OCI-LY7 (cell line): ENCODE data around the gene HMMR. TPM values are rescaled to one million over a fixed set of nuclear protein-coding genes. Genes with fewer than 3 reads are reported as not detected.

ENCODE experiments used
- BruUV-seq: library from RNA; stranded (reverse); fragments of 400-500 nt; replicated peaks from 2 replicates; lab custom pipeline; 2021; lab: Mats Ljungman, UMichigan
- CTCF ChIA-PET: fragments of 300-600 bp; sonication (Branson Sonifier 250); formaldehyde crosslinking; loops from one replicate; lab custom pipeline; 2022; ENCODE audit warnings: antibody characterized with exemption; ENCODE audit not compliant: unreplicated experiment; lab: Charles Lee
- POLR2A ChIA-PET: fragments of 300-600 bp; sonication (Branson Sonifier 250); formaldehyde crosslinking; loops from one replicate; lab custom pipeline; 2022; ENCODE audit warnings: antibody characterized with exemption; lab: Charles Lee
- DNase-seq: peaks from one replicate; pipeline ENCODE4 v3.0.0-alpha.2; 2015; ENCODE audit warnings: low spot score
- H2AFZ ChIP-seq: fragments of 200-600 bp; sonication (generic), shearing (Covaris generic); 2 replicates; pipeline ENCODE4 v1.6.1; 2014; ENCODE audit warnings: mild to moderate bottlenecking, antibody characterized with exemption, low read length, moderate library complexity
- H3K27ac ChIP-seq: fragments of 200-600 bp; sonication (generic); 2 replicates; pipeline ENCODE4 v1.5.1; 2014; ENCODE audit warnings: mixed run types, low read depth, mild to moderate bottlenecking, moderate library complexity, low read length, inconsistent platforms; ENCODE audit not compliant: poor library complexity, severe bottlenecking
- H3K36me3 ChIP-seq: fragments of 200-600 bp; sonication (generic); 2 replicates; pipeline ENCODE4 v1.6.1; 2014; ENCODE audit warnings: mild to moderate bottlenecking, antibody characterized with exemption, low read length, moderate library complexity, mixed read lengths; ENCODE audit not compliant: insufficient read depth
- H3K4me1 ChIP-seq: fragments of 200-600 bp; sonication (generic); 2 replicates; pipeline ENCODE4 v1.5.1; 2014; ENCODE audit warnings: mild to moderate bottlenecking, low read length; ENCODE audit not compliant: insufficient read depth, poor library complexity, severe bottlenecking
- H3K4me2 ChIP-seq: fragments of 200-600 bp; sonication (generic); 2 replicates; pipeline ENCODE4 v1.6.1; 2014; ENCODE audit warnings: mild to moderate bottlenecking, low read length
- H3K4me3 ChIP-seq: fragments of 200-600 bp; sonication (generic); 2 replicates; pipeline ENCODE4 v1.5.1; 2014; ENCODE audit warnings: mild to moderate bottlenecking, low read depth, low read length; ENCODE audit not compliant: poor library complexity, severe bottlenecking
- H3K79me2 ChIP-seq: fragments of 200-600 bp; sonication (generic); 2 replicates; pipeline ENCODE4 v1.6.1; 2016; ENCODE audit warnings: low read depth, mild to moderate bottlenecking, low read length, moderate library complexity, mixed read lengths; ENCODE audit not compliant: insufficient read depth
- H3K9me2 ChIP-seq: fragments of 200-600 bp; sonication (generic); 2 replicates; pipeline ENCODE4 v1.6.1; 2016; ENCODE audit warnings: mild to moderate bottlenecking, low read length, mixed read lengths; ENCODE audit not compliant: insufficient read depth
- H3K9me3 ChIP-seq: fragments of 200-600 bp; sonication (generic); 2 replicates; pipeline ENCODE4 v1.6.1; 2014; ENCODE audit warnings: mild to moderate bottlenecking, mixed run types, low read length, mixed read lengths
- H4K20me1 ChIP-seq: fragments of 200-600 bp; sonication (generic); 2 replicates; pipeline ENCODE4 v1.6.1; 2014; ENCODE audit warnings: mild to moderate bottlenecking, antibody characterized with exemption, low read length, moderate library complexity, mixed read lengths; ENCODE audit not compliant: insufficient read depth
- EZH2phosphoT487 ChIP-seq: fragments of 200-600 bp; sonication (generic); IDR thresholded peaks from 2 replicates; pipeline ENCODE4 v1.6.1; 2018; ENCODE audit warnings: low read depth, borderline replicate concordance, mild to moderate bottlenecking, mixed run types, antibody characterized with exemption, low read length, moderate library complexity, mixed read lengths
- intact Hi-C: fragments of 100-400 bp; cut with micrococcal nuclease; formaldehyde crosslinking; loops from one replicate; pipeline ENCODE4 v1.10.0; 2022; ENCODE audit not compliant: unreplicated experiment
- total RNA-seq, 2 experiments: library from RNA; depleted of rRNA in 1 of 2; stranded (reverse); fragments of >200 nt in 1 of 2; shearing (Covaris generic) in 1 of 2; gene quantifications; 2 replicates each; pipeline ENCODE4 v1.2.3, GENCODE V29; 2014 to 2022
- TF ChIP-seq, protein P1 (sequence below): fragments of 200-600 bp; sonication (generic); conservative IDR thresholded peaks from 2 replicates; pipeline ENCODE4 v1.5.1; 2014; ENCODE audit warnings: mild to moderate bottlenecking, antibody characterized with exemption, low read length, moderate library complexity, mixed read lengths

Gene HMMR
- total RNA-seq, 2 experiments from 2014 or later, result 44.1 to 107 TPM

DNA sequence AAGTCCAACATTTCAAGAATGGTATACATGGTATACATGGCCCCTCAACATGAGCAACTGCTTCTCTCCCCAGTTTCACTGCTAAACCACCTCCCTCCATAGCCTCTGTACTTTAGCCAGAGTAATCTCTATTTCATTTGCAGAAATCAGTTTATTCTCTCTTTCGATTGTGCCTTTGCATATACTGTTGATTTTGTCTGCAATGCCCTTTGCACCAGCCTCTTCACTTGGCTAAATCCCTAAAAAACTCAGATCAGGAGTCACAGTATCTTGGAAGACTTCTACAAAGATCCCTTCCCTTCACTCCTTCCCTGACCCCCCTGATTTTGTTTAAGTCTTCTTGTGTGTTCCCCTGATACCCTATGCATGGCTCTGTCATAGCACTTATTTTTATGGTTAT lies 27.9 kb upstream of the HMMR start:
- peaks cover 7% of the 10 kb centered on the region for H3K4me1 ChIP-seq
- H4K20me1 ChIP-seq, result no peaks in the 10 kb centered on the region
- H3K36me3 ChIP-seq, result no peaks in the 10 kb centered on the region
- no peak overlapping the region for H3K4me3 ChIP-seq
- DNase-seq, result no peak
- no peak overlapping the region for H3K27ac ChIP-seq
- no TSS peak for BruUV-seq
- no peaks in the 10 kb centered on the region for H3K9me3 ChIP-seq
- no peak overlapping the region for H2AFZ ChIP-seq
- TF ChIP-seq EZH2phosphoT487, result no peak
- TF ChIP-seq, protein P1, sequence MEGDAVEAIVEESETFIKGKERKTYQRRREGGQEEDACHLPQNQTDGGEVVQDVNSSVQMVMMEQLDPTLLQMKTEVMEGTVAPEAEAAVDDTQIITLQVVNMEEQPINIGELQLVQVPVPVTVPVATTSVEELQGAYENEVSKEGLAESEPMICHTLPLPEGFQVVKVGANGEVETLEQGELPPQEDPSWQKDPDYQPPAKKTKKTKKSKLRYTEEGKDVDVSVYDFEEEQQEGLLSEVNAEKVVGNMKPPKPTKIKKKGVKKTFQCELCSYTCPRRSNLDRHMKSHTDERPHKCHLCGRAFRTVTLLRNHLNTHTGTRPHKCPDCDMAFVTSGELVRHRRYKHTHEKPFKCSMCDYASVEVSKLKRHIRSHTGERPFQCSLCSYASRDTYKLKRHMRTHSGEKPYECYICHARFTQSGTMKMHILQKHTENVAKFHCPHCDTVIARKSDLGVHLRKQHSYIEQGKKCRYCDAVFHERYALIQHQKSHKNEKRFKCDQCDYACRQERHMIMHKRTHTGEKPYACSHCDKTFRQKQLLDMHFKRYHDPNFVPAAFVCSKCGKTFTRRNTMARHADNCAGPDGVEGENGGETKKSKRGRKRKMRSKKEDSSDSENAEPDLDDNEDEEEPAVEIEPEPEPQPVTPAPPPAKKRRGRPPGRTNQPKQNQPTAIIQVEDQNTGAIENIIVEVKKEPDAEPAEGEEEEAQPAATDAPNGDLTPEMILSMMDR, result no peak
- no peak overlapping the region for H3K4me2 ChIP-seq
- ChIA-PET POLR2A (no interaction called here), CTCF (no interaction called here)
- no peaks in the 10 kb centered on the region for H3K79me2 ChIP-seq
- H3K9me2 ChIP-seq, result no peaks in the 10 kb centered on the region
- intact Hi-C loops, result loop anchor here (10.0 kb wide), 2 partner anchors 482 to 1888 kb away; partner anchors contain the start of gene GABRB2

GRCh38 chr5:163433271-163433670 lies 27.2 kb upstream of the HMMR start:
- Histone ChIP-seq H4K20me1 (0 out of 2 replicates have a peak, but pooled peaks cover 4% of the 10 kb centered on the region), H3K9me3 (no peaks in the 10 kb centered on the region), H3K4me2 (no peak overlapping the region), H2AFZ (no peak overlapping the region), H3K79me2 (peaks cover 6% of the 10 kb centered on the region; the same call in 1 of the 2 replicates), H3K4me3 (no peak overlapping the region), H3K27ac (no peak overlapping the region), H3K4me1 (peaks cover 9% of the 10 kb centered on the region), H3K9me2 (no peaks in the 10 kb centered on the region), H3K36me3 (no peaks in the 10 kb centered on the region)
- intact Hi-C loops, result loop anchor here (10.0 kb wide), 2 partner anchors 482 to 1888 kb away; partner anchors contain the start of gene GABRB2
- POLR2A ChIA-PET, result interaction anchor here (1.0 to 1.5 kb wide), 2 partner anchors 25 to 27 kb away, joined by 3 to 4 read pairs; partner anchors contain the start of genes HMMR and NUDCD2
- BruUV-seq, result no TSS peak
- CTCF ChIA-PET, result no interaction called here
- DNase-seq, result no peak
- TF ChIP-seq, protein P1, result no peak
- TF ChIP-seq EZH2phosphoT487, result no peak

DNA sequence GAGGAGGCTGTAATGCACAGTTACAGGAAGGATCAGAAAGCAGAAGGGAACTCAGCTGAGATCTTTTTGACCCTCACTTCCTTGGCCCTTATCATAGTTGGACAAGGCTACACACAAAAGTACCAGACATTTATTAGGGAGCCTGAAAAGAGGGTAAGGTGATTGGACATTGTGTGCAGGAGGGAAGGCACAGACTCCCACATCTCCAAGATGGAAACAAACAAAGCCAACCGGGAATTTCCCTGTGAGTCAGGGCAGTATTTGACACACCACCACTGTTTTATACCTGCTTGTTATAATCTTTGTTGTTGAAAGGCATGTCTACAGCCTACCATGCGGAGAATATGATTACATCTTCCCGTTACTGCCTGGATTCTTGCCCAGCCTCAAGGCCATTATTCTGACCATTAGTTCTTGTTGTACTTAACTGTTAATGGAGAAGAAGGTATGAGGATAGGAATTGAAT lies 26.0 kb upstream of the HMMR start:
- CTCF ChIA-PET, result no interaction called here
- no peak for DNase-seq
- no peak overlapping the region for H2AFZ ChIP-seq

More for the DNA sequence above, 26.0 kb upstream of the HMMR start:
- Histone ChIP-seq H3K9me2 (no peaks in the 10 kb centered on the region), H3K9me3 (no peaks in the 10 kb centered on the region), H3K79me2 (peaks cover 17% of the 10 kb centered on the region), H3K27ac (no peak overlapping the region), H3K36me3 (peaks cover 6% of the 10 kb centered on the region; the same call in 1 of the 2 replicates), H3K4me3 (no peak overlapping the region), H3K4me2 (no peak overlapping the region), H3K4me1 (peaks cover 19% of the 10 kb centered on the region), H4K20me1 (0 out of 2 replicates have a peak, but pooled peaks cover 4% of the 10 kb centered on the region)
- intact Hi-C loops, result loop anchor here (10.0 kb wide), 2 partner anchors 480 to 1890 kb away; partner anchors contain the start of gene GABRB2
- no peak for TF ChIP-seq EZH2phosphoT487
- TF ChIP-seq, protein P1, result no peak
- POLR2A ChIA-PET, result interaction anchor here (0.6 to 1.5 kb wide), 3 partner anchors 24 to 60 kb away, joined by 3 to 4 read pairs (median 3); partner anchors contain the start of genes HMMR and NUDCD2
- no TSS peak for BruUV-seq
